Pancreas (tissue), 10 donors: ENCODE data around the gene MRPL57. TPM values are rescaled to one million over a fixed set of nuclear protein-coding genes. Genes with fewer than 3 reads are reported as not detected.
"Not testable (repeated sequence)": the region's sequence is repeated elsewhere in the genome, so short reads cannot be mapped to it uniquely, and the experiment has no call there.

Source experiments
- ATAC-seq, 4 donors: fragments of 200-7000 bp; cut with Tn5 transposase; one replicate each; pipeline versions ENCODE4 v1.8.0 to v1.9.1; 2020; ENCODE audit warnings: mild to moderate bottlenecking in 4 of 4, moderate library complexity in 4 of 4
- DNase-seq, 6 donors: peaks; one replicate each; pipeline ENCODE4 v3.0.0-alpha.2; 2020
- FAIRE-seq: peaks from 2 replicates; lab custom pipeline; 2012; peaks lifted over from hg19 to GRCh38; lab: Jason Lieb, UNC
- H3K27ac ChIP-seq, 4 donors: fragments of 200-600 bp; sonication (generic); 1 replicate in 3 of 4; 2 replicates in 1 of 4; pipeline versions ENCODE4 v1.5.0 to v1.8.0; 2020
- H3K27me3 ChIP-seq, 4 donors: fragments of 200-600 bp; one replicate each; pipeline ENCODE4 v1.8.0; 2021
- H3K36me3 ChIP-seq, 3 donors: fragments of 200-600 bp; sonication (generic) in 1 of 3; one replicate each; pipeline versions ENCODE4 v1.5.0 to v1.8.0; 2020 to 2021
- H3K4me1 ChIP-seq, 3 donors: fragments of 200-600 bp; one replicate each; pipeline ENCODE4 v1.8.0; 2021
- H3K4me3 ChIP-seq, 4 donors: fragments of 200-600 bp; sonication (generic) in 2 of 4; one replicate each; pipeline versions ENCODE4 v1.5.0 to v1.8.0; 2020 to 2021
- H3K9me3 ChIP-seq, 4 donors: fragments of 200-600 bp; one replicate each; pipeline ENCODE4 v1.8.0; 2021
- WGBS, 2 donors: extraction: QIAGEN DNeasy Blood & Tissue Kit; methylation state at CpG; one replicate each; pipeline ENCODE4 v1.1.7; 2013; 5-methylcytosine and 5-hydroxymethylcytosine counted together
- intact Hi-C, 3 donors: fragments of 100-400 bp; cut with DNase I; formaldehyde crosslinking; loops; one replicate each; pipeline versions ENCODE4 v1.11.1 to v1.14.2; 2022
- polyA plus RNA-seq, 2 donors: library from polyadenylated mRNA; stranded (reverse); fragments of 200-250 nt; gene quantifications; one replicate each; pipeline ENCODE4 v1.2.3, GENCODE V29; 2013
- total RNA-seq, 6 donors: library from RNA; stranded (reverse); fragmentation: NEBNext Ultra II Directional in 4 of 6; extraction: Animal tissue kit (Norgen Biotek cat#: 25700) in 4 of 6; gene quantifications; one replicate each; pipeline versions ENCODE4 v1.2.1 to v1.2.4, GENCODE V29; 2021 to 2023
- TF ChIP-seq, protein P1 (sequence below), 4 donors: fragments of 200-600 bp; sonication (generic) in 3 of 4; IDR thresholded peaks; one replicate each; pipeline versions ENCODE4 v1.5.0 to v1.8.0; 2021; ENCODE audit warnings: antibody characterized with exemption in 4 of 4
- donor health status: healthy with polysubstance abuse.
- donor health status: DM: no; HTN: no; CAD: no; lungs with moderate emphysema.
- donor health status: DM: no; HTN: no; CAD: no.
- donor health status: control.
- donor health status: control.
- donor health status: Bipolar disorder and iron deficiency.
- donor health status: DM: yes; HTN: yes; CAD: no.
- donor health status: DM: no; HTN: no; CAD: no.
- donor health status: DM: no; HTN: no; CAD: no.
- donor health status: DM: yes; HTN: yes; CAD: no.

Gene MRPL57
- total and polyA plus RNA-seq, 8 donors: 5.6 to 20.1 (median 8.2) TPM

DNA sequence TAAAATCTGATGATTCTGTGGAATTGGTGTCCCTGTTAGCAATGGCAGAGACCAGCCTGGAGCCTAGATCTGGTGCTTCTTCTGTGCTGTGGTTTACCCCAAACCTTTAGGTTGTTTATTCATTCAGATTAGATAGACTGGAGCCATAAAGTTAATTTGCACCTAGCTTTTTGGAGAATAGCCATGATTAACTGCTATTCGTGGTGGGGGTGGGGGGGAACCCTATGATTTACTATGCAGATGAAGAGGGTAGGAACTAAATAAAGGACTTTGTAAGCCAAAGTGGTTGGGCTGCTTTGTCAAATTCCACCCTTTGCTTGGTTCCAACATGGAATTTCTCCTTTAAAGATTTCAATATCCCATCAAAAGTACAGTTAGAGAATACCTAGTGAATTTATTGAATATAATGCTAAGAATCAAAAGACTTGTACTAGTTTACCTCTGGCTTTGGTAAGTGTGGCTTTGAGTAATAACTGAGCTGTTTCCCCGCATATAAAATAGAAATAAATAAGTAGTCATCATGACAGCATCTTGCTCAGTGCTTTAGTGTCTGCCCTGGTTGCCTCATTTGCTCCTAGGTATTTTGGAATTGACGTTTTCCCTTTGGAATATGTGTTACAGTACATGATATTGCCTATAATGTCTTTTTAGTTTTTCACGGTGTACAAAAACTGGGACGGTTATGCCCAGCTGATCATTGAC, 27.8 kb upstream of the MRPL57 start:
- DNase-seq (no peak), FAIRE-seq (no peak), ATAC-seq (no peak)
- intact Hi-C loops: no loop called here
- Histone ChIP-seq H3K9me3 (no peaks in the 10 kb centered on the region), H3K4me1 (no peaks in the 10 kb centered on the region), H3K27me3 (no peaks in the 10 kb centered on the region), H3K4me3 (no peak overlapping the region), H3K36me3 (peaks cover 0 to 15% (median 0%) of the 10 kb centered on the region in 3 donors), H3K27ac (no peak overlapping the region)
- TF ChIP-seq, protein P1, sequence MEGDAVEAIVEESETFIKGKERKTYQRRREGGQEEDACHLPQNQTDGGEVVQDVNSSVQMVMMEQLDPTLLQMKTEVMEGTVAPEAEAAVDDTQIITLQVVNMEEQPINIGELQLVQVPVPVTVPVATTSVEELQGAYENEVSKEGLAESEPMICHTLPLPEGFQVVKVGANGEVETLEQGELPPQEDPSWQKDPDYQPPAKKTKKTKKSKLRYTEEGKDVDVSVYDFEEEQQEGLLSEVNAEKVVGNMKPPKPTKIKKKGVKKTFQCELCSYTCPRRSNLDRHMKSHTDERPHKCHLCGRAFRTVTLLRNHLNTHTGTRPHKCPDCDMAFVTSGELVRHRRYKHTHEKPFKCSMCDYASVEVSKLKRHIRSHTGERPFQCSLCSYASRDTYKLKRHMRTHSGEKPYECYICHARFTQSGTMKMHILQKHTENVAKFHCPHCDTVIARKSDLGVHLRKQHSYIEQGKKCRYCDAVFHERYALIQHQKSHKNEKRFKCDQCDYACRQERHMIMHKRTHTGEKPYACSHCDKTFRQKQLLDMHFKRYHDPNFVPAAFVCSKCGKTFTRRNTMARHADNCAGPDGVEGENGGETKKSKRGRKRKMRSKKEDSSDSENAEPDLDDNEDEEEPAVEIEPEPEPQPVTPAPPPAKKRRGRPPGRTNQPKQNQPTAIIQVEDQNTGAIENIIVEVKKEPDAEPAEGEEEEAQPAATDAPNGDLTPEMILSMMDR (IDR thresholded peaks at IDR 0.05): no peak
- 58 to 59% methylated on average over 5 of the region's 5 CpGs for WGBS, 2 donors

- no peak for FAIRE-seq
- H3K9me3 ChIP-seq: no peaks in the 10 kb centered on the region
- 58 to 64% methylated on average over 1 of the region's 1 CpG for WGBS, 2 donors
- no peaks in the 10 kb centered on the region for H3K4me1 ChIP-seq
- DNase-seq: no peak
- H3K4me3 ChIP-seq: no peak overlapping the region
- ATAC-seq: no peak
- intact Hi-C loops: no loop called here
- no peak overlapping the region for H3K27ac ChIP-seq
- no peaks in the 10 kb centered on the region for H3K27me3 ChIP-seq
- peaks cover 0 to 15% (median 0%) of the 10 kb centered on the region in 3 donors for H3K36me3 ChIP-seq
- TF ChIP-seq, protein P1 (IDR thresholded peaks at IDR 0.05): no peak
Measured at GRCh38 chr13:21149568-21149967, 26.9 kb upstream of the MRPL57 start.

DNA sequence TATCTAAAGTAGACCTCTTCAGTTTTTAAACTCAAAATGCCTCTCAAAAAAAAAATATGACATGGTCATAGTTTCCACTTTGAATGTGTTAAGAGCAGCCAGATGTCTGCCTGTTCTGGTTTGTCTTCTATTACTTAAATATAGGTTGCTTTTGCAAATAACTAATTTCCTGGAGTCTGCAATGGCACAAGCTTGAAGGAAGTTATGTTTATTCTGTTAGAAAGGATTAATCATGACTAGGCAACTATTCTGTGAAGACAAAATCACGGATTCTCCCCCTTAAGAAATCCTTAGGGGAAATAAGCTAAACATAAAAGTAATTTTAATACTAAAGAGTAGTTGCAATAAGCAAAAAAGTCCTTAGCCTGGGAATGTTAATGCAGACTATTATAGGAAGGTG, 26.4 kb upstream of the MRPL57 start:
- Histone ChIP-seq H3K9me3 (no peaks in the 10 kb centered on the region), H3K4me3 (no peak overlapping the region), H3K27ac (no peak overlapping the region), H3K4me1 (no peaks in the 10 kb centered on the region), H3K36me3 (peaks cover 0 to 15% (median 0%) of the 10 kb centered on the region in 3 donors), H3K27me3 (no peaks in the 10 kb centered on the region)
- ATAC-seq (no peak), DNase-seq (no peak), FAIRE-seq (no peak)
- intact Hi-C loops: no loop called here
- TF ChIP-seq, protein P1 (IDR thresholded peaks at IDR 0.05): no peak
- 70 to 73% methylated on average over 1 of the region's 1 CpG for WGBS, 2 donors

DNA sequence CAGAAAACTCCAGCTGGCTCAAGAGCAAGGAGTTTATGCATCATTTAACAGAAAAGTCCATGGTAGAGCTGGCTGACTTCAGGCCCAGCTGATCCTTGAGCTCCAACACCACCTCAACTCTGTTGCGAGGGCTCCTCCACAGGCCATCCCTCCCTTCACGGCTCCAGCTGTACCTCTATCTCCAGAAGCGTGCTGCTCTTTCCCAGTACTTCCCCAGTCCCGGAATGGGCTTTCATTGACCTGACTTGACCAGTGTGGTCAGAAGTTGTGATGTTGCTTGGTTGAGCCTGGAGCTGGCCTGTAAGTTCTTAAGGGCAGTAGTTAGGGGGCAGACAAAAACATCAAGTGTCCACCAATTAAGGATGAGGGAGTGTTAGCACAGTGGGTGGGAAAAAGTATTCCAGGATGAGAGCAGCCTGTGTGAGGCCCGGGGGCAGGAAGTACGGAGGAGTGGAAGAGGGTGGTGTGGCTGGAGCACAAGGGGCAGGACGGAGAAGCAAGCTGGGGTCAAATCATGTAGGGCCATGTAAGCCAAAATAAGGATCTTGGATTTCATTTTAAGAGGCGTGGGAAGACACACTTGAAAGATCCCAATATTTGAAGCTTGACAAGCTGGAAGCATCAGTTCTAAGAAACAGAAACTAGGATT, 24.1 kb upstream of the MRPL57 start:
- no peaks in the 10 kb centered on the region for H3K9me3 ChIP-seq
- FAIRE-seq (no peak), DNase-seq (no peak), ATAC-seq (no peak)
- no peaks in the 10 kb centered on the region for H3K27me3 ChIP-seq
- intact Hi-C loops: no loop called here
- 81 to 86% methylated on average over 8 of the region's 8 CpGs for WGBS, 2 donors
- H3K4me1 ChIP-seq: no peaks in the 10 kb centered on the region
- TF ChIP-seq, protein P1 (IDR thresholded peaks at IDR 0.05): no peak
- H3K36me3 ChIP-seq: peaks cover 0 to 7% (median 0%) of the 10 kb centered on the region in 3 donors
- H3K27ac ChIP-seq: no peak overlapping the region
- H3K4me3 ChIP-seq: no peak overlapping the region

DNA sequence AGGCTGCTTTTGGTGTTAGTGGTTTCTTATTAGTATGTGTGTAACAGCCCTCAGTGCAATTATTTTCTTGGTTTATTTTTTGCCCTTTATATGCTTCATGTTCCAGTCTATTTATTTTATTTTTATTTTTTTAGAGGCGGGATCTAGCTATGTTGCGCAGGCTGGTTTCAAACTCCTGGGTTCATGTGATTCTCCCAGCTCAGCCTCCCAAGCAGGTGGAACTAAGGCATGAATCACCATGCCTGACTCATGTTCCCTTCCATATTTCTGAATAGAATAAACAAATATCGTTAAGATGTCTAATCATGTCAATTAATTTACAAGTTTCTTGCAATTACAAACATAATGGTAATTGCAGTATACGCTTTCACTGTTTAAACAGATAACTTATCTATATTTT, 11.8 kb upstream of the MRPL57 start:
- TF ChIP-seq, protein P1 (IDR thresholded peaks at IDR 0.05): no peak
- intact Hi-C loops: no loop called here
- no peak for FAIRE-seq

DNA sequence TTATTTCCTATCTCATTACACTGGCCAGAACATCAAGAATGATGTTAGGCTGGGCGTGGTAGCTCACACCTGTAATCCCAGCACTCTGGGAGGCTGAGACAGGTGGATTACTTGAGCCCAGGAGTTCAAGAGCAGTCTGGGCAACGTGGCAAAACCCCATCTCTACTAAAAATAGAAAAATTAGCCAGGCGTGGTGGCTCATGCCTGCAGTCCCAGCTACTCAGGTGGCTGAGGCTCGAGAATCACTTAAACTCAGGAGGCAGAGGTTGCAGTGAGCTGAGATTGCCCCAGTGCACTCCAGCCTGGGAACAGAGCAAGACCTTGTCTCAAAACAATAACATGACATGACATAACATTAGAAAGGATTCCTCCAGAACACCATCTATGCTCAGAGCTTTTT, 10.9 kb upstream of the MRPL57 start:
- H3K36me3 ChIP-seq, H3K4me1 ChIP-seq, H3K27me3 ChIP-seq, H3K27ac ChIP-seq, FAIRE-seq, ATAC-seq, H3K4me3 ChIP-seq, H3K9me3 ChIP-seq, intact Hi-C loops, DNase-seq: not testable (repeated sequence)
- WGBS, 2 donors: 76 to 82% methylated on average over 4 of the region's 4 CpGs

More for the DNA sequence above, 11.8 kb upstream of the MRPL57 start:
- Histone ChIP-seq H3K4me1 (no peaks in the 10 kb centered on the region), H3K9me3 (no peaks in the 10 kb centered on the region), H3K36me3 (no peaks in the 10 kb centered on the region), H3K4me3 (no peak overlapping the region), H3K27ac (no peak overlapping the region), H3K27me3 (no peaks in the 10 kb centered on the region)
- no peak for DNase-seq
- ATAC-seq: no peak
- WGBS, 2 donors: 77 to 81% methylated on average over 4 of the region's 4 CpGs
